H1 (cell line): ENCODE results near the gene OGG1. TPM values are rescaled to one million over a fixed set of nuclear protein-coding genes. Genes with fewer than 3 reads are reported as not detected.

Experiments
- CTCF ChIA-PET: fragments of 300-600 bp; sonication (Branson Sonifier 250); formaldehyde crosslinking; loops from one replicate; lab custom pipeline; 2021; ENCODE audit not compliant: partially characterized antibody; lab: Charles Lee
- POLR2A ChIA-PET: fragments of 300-600 bp; sonication (Branson Sonifier 250); formaldehyde crosslinking; loops from one replicate; lab custom pipeline; 2021; ENCODE audit warnings: inconsistent platforms; ENCODE audit not compliant: partially characterized antibody; lab: Charles Lee
- DNase-seq, 2 experiments: peaks; one replicate each; pipeline versions ENCODE4 v3.0.0 to v3.0.0-alpha.2; 2010 to 2022; ENCODE audit warnings: low spot score in 2 of 2, low read depth in 1 of 2, mixed read lengths in 1 of 2
- FAIRE-seq: peaks from 2 replicates; lab custom pipeline; 2011; peaks lifted over from hg19 to GRCh38; lab: Jason Lieb, UNC
- H2AFZ ChIP-seq: 2 replicates; pipeline ENCODE4 v1.8.1; 2012; ENCODE audit warnings: low read length, inconsistent platforms
- H2AK5ac ChIP-seq: 2 replicates; pipeline ENCODE4 v1.6.1; 2013; ENCODE audit warnings: low read depth, low read length
- H2BK120ac ChIP-seq: replicated peaks from 2 replicates; pipeline ENCODE3; 2013; ENCODE audit warnings: low read depth, low read length, inconsistent platforms
- H2BK12ac ChIP-seq: 2 replicates; pipeline ENCODE4 v1.6.1; 2013; ENCODE audit warnings: low read depth, low read length
- H2BK15ac ChIP-seq: 2 replicates; pipeline ENCODE4 v1.6.1; 2013; ENCODE audit warnings: low read length
- H2BK20ac ChIP-seq: 2 replicates; pipeline ENCODE4 v1.6.1; 2013; ENCODE audit warnings: low read length
- H2BK5ac ChIP-seq: 2 replicates; pipeline ENCODE4 v1.6.1; 2013; ENCODE audit warnings: low read depth, low read length
- H3K14ac ChIP-seq: 2 replicates; pipeline ENCODE4 v1.6.1; 2013; ENCODE audit warnings: inconsistent platforms; ENCODE audit not compliant: insufficient read length
- H3K18ac ChIP-seq: 2 replicates; pipeline ENCODE4 v1.6.1; 2013; ENCODE audit warnings: low read length; ENCODE audit errors: extremely low read depth
- H3K23ac ChIP-seq: 2 replicates; pipeline ENCODE4 v1.6.1; 2013; ENCODE audit warnings: inconsistent platforms; ENCODE audit not compliant: insufficient read length
- H3K23me2 ChIP-seq: 2 replicates; pipeline ENCODE4 v1.6.1; 2013; ENCODE audit warnings: low read depth, low read length
- H3K27ac ChIP-seq: 2 replicates; pipeline ENCODE4 v1.6.1; 2011; ENCODE audit warnings: low read depth, low read length, inconsistent platforms
- H3K27me3 ChIP-seq, 4 experiments: replicated peaks in 1 of 4; 1 replicate in 1 of 4; 2 replicates in 3 of 4; pipeline versions ENCODE4 v1.6.1 to v1.8.1; 2011 to 2013; ENCODE audit warnings: low read length in 3 of 4, mild to moderate bottlenecking in 3 of 4, inconsistent platforms in 2 of 4, mixed read lengths in 2 of 4, moderate library complexity in 1 of 4; ENCODE audit not compliant: control insufficient read depth in 3 of 4, insufficient read depth in 3 of 4; ENCODE audit errors: extremely low read depth in 1 of 4
- H3K36me3 ChIP-seq, 4 experiments: 2 replicates each; pipeline versions ENCODE4 v1.6.1 to v1.8.1; 2011 to 2013; ENCODE audit warnings: mild to moderate bottlenecking in 4 of 4, low read length in 3 of 4, moderate library complexity in 2 of 4, control low read depth in 1 of 4, inconsistent platforms in 1 of 4; ENCODE audit not compliant: insufficient read depth in 4 of 4, control insufficient read depth in 2 of 4
- H3K4ac ChIP-seq: replicated peaks from 2 replicates; pipeline ENCODE3; 2013; ENCODE audit warnings: low read length, low read depth, mixed read lengths, inconsistent platforms; ENCODE audit not compliant: insufficient read length
- H3K4me1 ChIP-seq, 4 experiments: replicated peaks in 1 of 4; 1 replicate in 1 of 4; 2 replicates in 3 of 4; pipeline versions ENCODE4 v1.6.1 to v1.8.1; 2011 to 2013; ENCODE audit warnings: low read length in 3 of 4, inconsistent platforms in 2 of 4, mixed read lengths in 1 of 4; ENCODE audit not compliant: insufficient read depth in 4 of 4, control insufficient read depth in 3 of 4
- H3K4me2 ChIP-seq, 2 experiments: 2 replicates each; pipeline versions ENCODE4 v1.6.1 to v1.8.1; 2011 to 2013; ENCODE audit warnings: low read depth in 2 of 2, low read length in 2 of 2, control low read depth in 1 of 2, inconsistent platforms in 1 of 2, mild to moderate bottlenecking in 1 of 2; ENCODE audit not compliant: insufficient read depth in 1 of 2
- H3K4me3 ChIP-seq, 4 experiments: fragments of 200-600, 300-600 bp in 1 of 4; sonication (generic), shearing (Covaris generic), sonication (Bioruptor Twin) in 1 of 4; 2 replicates each; pipeline versions ENCODE4 v1.5.1 to v1.8.1; 2011 to 2016; ENCODE audit warnings: low read length in 4 of 4, low read depth in 3 of 4, control low read depth in 2 of 4, inconsistent platforms in 2 of 4, mild to moderate bottlenecking in 2 of 4, mixed read lengths in 1 of 4, moderate library complexity in 1 of 4; ENCODE audit not compliant: insufficient read depth in 2 of 4; ENCODE audit errors: extremely low read depth in 1 of 4
- H3K56ac ChIP-seq: replicated peaks from 2 replicates; pipeline ENCODE3; 2013; ENCODE audit warnings: low read depth, mild to moderate bottlenecking, mixed read lengths, low read length, inconsistent platforms; ENCODE audit not compliant: insufficient read length
- H3K79me1 ChIP-seq: 2 replicates; pipeline ENCODE4 v1.6.1; 2013; ENCODE audit warnings: low read depth, low read length, control low read depth
- H3K79me2 ChIP-seq, 2 experiments: 2 replicates each; pipeline versions ENCODE4 v1.6.1 to v1.8.1; 2012 to 2013; ENCODE audit warnings: low read length in 2 of 2, mild to moderate bottlenecking in 2 of 2, inconsistent platforms in 1 of 2; ENCODE audit not compliant: insufficient read depth in 2 of 2, control insufficient read depth in 1 of 2
- H3K9ac ChIP-seq, 4 experiments: replicated peaks in 1 of 4; 1 replicate in 1 of 4; 2 replicates in 3 of 4; pipeline versions ENCODE4 v1.6.1 to v1.8.1; 2011 to 2013; ENCODE audit warnings: low read depth in 3 of 4, low read length in 3 of 4, control low read depth in 2 of 4, mild to moderate bottlenecking in 2 of 4, moderate library complexity in 2 of 4, inconsistent platforms in 1 of 4; ENCODE audit errors: extremely low read depth in 1 of 4
- H3K9me3 ChIP-seq, 2 experiments: 2 replicates each; pipeline versions ENCODE4 v1.6.1 to v1.8.1; 2012 to 2013; ENCODE audit warnings: mild to moderate bottlenecking in 2 of 2, moderate library complexity in 2 of 2, control low read depth in 1 of 2, inconsistent platforms in 1 of 2, low read depth in 1 of 2, low read length in 1 of 2, mixed read lengths in 1 of 2; ENCODE audit not compliant: insufficient read depth in 2 of 2
- H4K20me1 ChIP-seq, 2 experiments: replicated peaks in 1 of 2; 2 replicates each; pipeline versions ENCODE3 to v1.8.1; 2011 to 2013; ENCODE audit warnings: inconsistent platforms in 2 of 2, low read length in 2 of 2, mild to moderate bottlenecking in 1 of 2; ENCODE audit not compliant: insufficient read depth in 2 of 2, control insufficient read depth in 1 of 2
- H4K5ac ChIP-seq: 2 replicates; pipeline ENCODE4 v1.6.1; 2013; ENCODE audit warnings: low read length, low read depth, mixed read lengths, inconsistent platforms; ENCODE audit not compliant: insufficient read length
- H4K8ac ChIP-seq: 2 replicates; pipeline ENCODE4 v1.8.0; 2013; ENCODE audit warnings: mild to moderate bottlenecking, moderate library complexity, low read length, inconsistent platforms; ENCODE audit not compliant: insufficient read depth; ENCODE audit errors: extremely low read depth
- H4K91ac ChIP-seq: replicated peaks from 2 replicates; pipeline ENCODE3; 2013; ENCODE audit warnings: low read length, mixed read lengths, inconsistent platforms; ENCODE audit not compliant: insufficient read length
- ATF2 ChIP-seq: IDR thresholded peaks from 2 replicates; pipeline ENCODE4 v1.6.1; 2012; ENCODE audit warnings: low read length, inconsistent platforms
- ATF3 ChIP-seq: IDR thresholded peaks from 2 replicates; pipeline ENCODE4 v1.6.1; 2011; ENCODE audit warnings: low read depth, mild to moderate bottlenecking, low read length; ENCODE audit not compliant: insufficient read depth
- CBX8 ChIP-seq: fragments of 300-800, 300-1000 bp; sonication (generic); IDR thresholded peaks from 2 replicates; pipeline ENCODE4 v1.7.1; 2016; ENCODE audit warnings: low read depth, low read length, borderline replicate concordance
- CHD1 ChIP-seq: IDR thresholded peaks from 2 replicates; pipeline ENCODE4 v1.6.1; 2012; ENCODE audit warnings: low read depth, low read length, improper control_type of control experiment
- E2F6 ChIP-seq: IDR thresholded peaks from 2 replicates; pipeline ENCODE4 v1.6.1; 2012; ENCODE audit warnings: inconsistent platforms
- GABPA ChIP-seq: IDR thresholded peaks from 2 replicates; pipeline ENCODE4 v1.6.1; 2011; ENCODE audit warnings: mild to moderate bottlenecking, low read length, moderate library complexity, borderline replicate concordance; ENCODE audit not compliant: insufficient read depth
- KDM1A ChIP-seq: fragments of 200-600, 300-600 bp; sonication (generic); IDR thresholded peaks from 2 replicates; pipeline ENCODE4 v1.7.1; 2016; ENCODE audit warnings: mild to moderate bottlenecking, low read length, borderline replicate concordance
- KDM4A ChIP-seq: IDR thresholded peaks from one replicate; pipeline ENCODE4 v1.7.1; 2012; ENCODE audit warnings: low read depth, mild to moderate bottlenecking, moderate library complexity, low read length, inconsistent platforms; ENCODE audit not compliant: severe bottlenecking
- RAD21 ChIP-seq, 2 experiments: IDR thresholded peaks in 1 of 2; conservative IDR thresholded peaks in 1 of 2; 2 replicates each; pipeline ENCODE4 v1.6.1; 2011; ENCODE audit warnings: low read depth in 2 of 2, low read length in 2 of 2, improper control_type of control experiment in 1 of 2, inconsistent platforms in 1 of 2, mild to moderate bottlenecking in 1 of 2, moderate library complexity in 1 of 2
- WGBS, 2 experiments: shearing (Covaris generic) in 1 of 2; methylation state at CpG; one replicate each; pipeline versions ENCODE4 v1.1.6 to v1.1.7; 2013 to 2015; ENCODE audit warnings: low lambda C conversion rate in 2 of 2, mixed read lengths in 2 of 2, inconsistent platforms in 1 of 2, low coverage in 1 of 2, missing lambda C conversion rate in 1 of 2; ENCODE audit not compliant: insufficient replicate concordance in 2 of 2, insufficient coverage in 1 of 2, insufficient read length in 1 of 2; ENCODE audit errors: extremely low coverage in 1 of 2, missing lambda C conversion rate in 1 of 2; 5-methylcytosine and 5-hydroxymethylcytosine counted together
- polyA plus RNA-seq, 7 experiments: library from polyadenylated mRNA; depleted of rRNA in 3 of 7; stranded (reverse) in 5 of 7; unstranded in 2 of 7; fragments of >200 nt in 5 of 7; fragments of 200-250 nt in 2 of 7; gene quantifications; 1 replicate in 5 of 7; 2 replicates in 1 of 7; 4 replicates in 1 of 7; pipeline versions ENCODE4 v1.2.1 to v1.2.3, GENCODE V29; 2011 to 2013; ENCODE audit warnings: missing spikeins in 2 of 7, mixed read lengths in 2 of 7
- total RNA-seq: library from RNA; stranded (reverse); fragmentation: NEBNext Ultra II Directional; extraction: Animal tissue kit (Norgen Biotek cat#: 25700); gene quantifications from 2 replicates; pipeline ENCODE4 v1.2.1, GENCODE V29; 2021

OGG1 gene
- total and polyA plus RNA-seq, 2 of the 8 experiments (the other 6 are each of a cell fraction or from before 2014, with no cell fraction given) = 29.6 to 46.8 TPM

GRCh38 chr3:9782770-9783169, 33.0 kb downstream of the OGG1 start:
- Histone ChIP-seq H3K79me2 (no peaks in the 10 kb centered on the region), H4K5ac (no peak overlapping the region), H3K23ac (no peak overlapping the region), H2BK5ac (no peak overlapping the region), H3K4me2 (no peak overlapping the region), H4K8ac (no peak overlapping the region), H2AK5ac (no peak overlapping the region), H4K20me1 (peaks cover 0 to 1% of the 10 kb centered on the region in 2 experiments), H3K56ac (no peak overlapping the region), H2BK20ac (no peak overlapping the region), H2BK12ac (no peak overlapping the region), H2BK120ac (no peak overlapping the region), H3K4ac (no peak overlapping the region), H3K9me3 (no peaks in the 10 kb centered on the region), H3K4me1 (no peaks in the 10 kb centered on the region), H3K4me3 (no peak overlapping the region), H2AFZ (no peak overlapping the region), H2BK15ac (no peak overlapping the region), H3K14ac (no peak overlapping the region), H3K23me2 (no peaks in the 10 kb centered on the region), H3K18ac (no peak overlapping the region), H3K27me3 (no peaks in the 10 kb centered on the region), H3K27ac (no peak overlapping the region), H3K79me1 (no peaks in the 10 kb centered on the region), H3K36me3 (peaks cover 4 to 47% (median 27%) of the 10 kb centered on the region in 4 experiments), H4K91ac (no peak overlapping the region), H3K9ac (no peak overlapping the region)
- ChIA-PET POLR2A (interaction anchor here (1.0 to 2.4 kb wide), 4 partner anchors 10 to 33 kb away, joined by 4 to 10 read pairs (median 6); partner anchors contain the start of genes ARPC4, OGG1 and TADA3), CTCF (interaction anchor here (1.0 to 3.9 kb wide), 6 partner anchors 8 to 125 kb away, joined by 3 to 11 read pairs (median 5); no protein-coding TSS in a partner anchor)
- DNase-seq (no peak), FAIRE-seq (no peak)
- WGBS, 2 experiments = 52% methylated on average over 2 of the region's 3 CpGs; no CpG with 5 or more reads in 1 of the 2 experiments
- TF ChIP-seq GABPA (no peak), KDM4A (no peak), ATF3 (no peak), E2F6 (no peak), CHD1 (no peak), KDM1A (no peak), RAD21 (IDR thresholded peaks at IDR 0.05 in 1 of 2, conservative IDR thresholded peaks at IDR 0.05 in 1 of 2; ENCODE audit: low read depth in 2 of 2, low read length in 2 of 2) (peak; percentile 36 to 43; a peak in 3 of 4 replicates), CBX8 (no peak), ATF2 (no peak)
